Endodermal cell (in vitro differentiated cells): Measurements from ENCODE around the gene PRDM16. TPM values are rescaled to one million over a fixed set of nuclear protein-coding genes. Genes with fewer than 3 reads are reported as not detected.

Source experiments
- DNase-seq: peaks from one replicate; pipeline ENCODE4 v3.0.0-alpha.2; 2017
- H3K27ac ChIP-seq: 2 replicates; pipeline ENCODE4 v1.5.1; 2013; ENCODE audit warnings: mild to moderate bottlenecking, low read depth, low read length, moderate library complexity
- H3K27me3 ChIP-seq: 2 replicates; pipeline ENCODE4 v1.6.1; 2013; ENCODE audit warnings: mild to moderate bottlenecking, low read length, moderate library complexity; ENCODE audit not compliant: insufficient read depth, control insufficient read depth, poor library complexity, severe bottlenecking
- H3K36me3 ChIP-seq: 2 replicates; pipeline ENCODE4 v1.7.0; 2013; ENCODE audit warnings: mild to moderate bottlenecking, low read length, moderate library complexity; ENCODE audit not compliant: control insufficient read depth, insufficient read depth
- H3K4me1 ChIP-seq: one replicate; pipeline ENCODE4 v1.7.0; 2013; ENCODE audit warnings: low read length; ENCODE audit not compliant: control insufficient read depth, insufficient read depth
- H3K4me3 ChIP-seq: 2 replicates; pipeline ENCODE4 v1.5.1; 2013; ENCODE audit warnings: mild to moderate bottlenecking, low read length, moderate library complexity
- H3K9ac ChIP-seq: 2 replicates; pipeline ENCODE4 v1.6.1; 2013; ENCODE audit warnings: mild to moderate bottlenecking, low read length, moderate library complexity; ENCODE audit not compliant: poor library complexity, severe bottlenecking; ENCODE audit errors: extremely low read depth
- H3K9me3 ChIP-seq: 2 replicates; pipeline ENCODE4 v1.6.1; 2013; ENCODE audit warnings: mild to moderate bottlenecking, low read length, moderate library complexity; ENCODE audit not compliant: control insufficient read depth
- H3K27ac Mint-ChIP-seq: 2 replicates; pipeline ENCODE4 v1.8.0; 2020; ENCODE audit warnings: mixed read lengths
- H3K27me3 Mint-ChIP-seq: 2 replicates; pipeline ENCODE4 v1.8.0; 2021; ENCODE audit warnings: mild to moderate bottlenecking, mixed read lengths; ENCODE audit not compliant: insufficient read depth
- H3K36me3 Mint-ChIP-seq: 2 replicates; pipeline ENCODE4 v1.8.0; 2020; ENCODE audit warnings: low read depth, mixed read lengths
- H3K4me1 Mint-ChIP-seq: 2 replicates; pipeline ENCODE4 v1.8.0; 2020; ENCODE audit warnings: mixed read lengths
- H3K4me3 Mint-ChIP-seq: 2 replicates; pipeline ENCODE4 v1.8.0; 2020; ENCODE audit warnings: mild to moderate bottlenecking, moderate library complexity, mixed read lengths
- H3K9me3 Mint-ChIP-seq: 2 replicates; pipeline ENCODE4 v1.8.0; 2020; ENCODE audit warnings: mild to moderate bottlenecking, mixed read lengths
- WGBS, 2 experiments: methylation state at CpG; one replicate each; pipeline versions ENCODE4 v1.1.5 to v1.1.7; 2013; ENCODE audit warnings: missing lambda C conversion rate in 2 of 2, mixed read lengths in 1 of 2; ENCODE audit not compliant: insufficient coverage in 1 of 2, insufficient read length in 1 of 2; 5-methylcytosine and 5-hydroxymethylcytosine counted together
- total RNA-seq, 2 donors: library from RNA; stranded (reverse); fragmentation: NEBNext Ultra II Directional in 1 of 2; extraction: Animal tissue kit (Norgen Biotek cat#: 25700) in 1 of 2; gene quantifications; 2 replicates in 1 of 2; 3 replicates in 1 of 2; pipeline ENCODE4 v1.2.1, GENCODE V29; 2021
- TF ChIP-seq, protein P1 (sequence below): fragments of 200-600 bp; sonication (generic); conservative IDR thresholded peaks from 2 replicates; pipeline ENCODE4 v1.5.0; 2021; ENCODE audit warnings: antibody characterized with exemption, mild to moderate bottlenecking

The PRDM16 gene
- total RNA-seq, 2 donors from 2014 or later: 2.1 to 4.0 TPM

DNA sequence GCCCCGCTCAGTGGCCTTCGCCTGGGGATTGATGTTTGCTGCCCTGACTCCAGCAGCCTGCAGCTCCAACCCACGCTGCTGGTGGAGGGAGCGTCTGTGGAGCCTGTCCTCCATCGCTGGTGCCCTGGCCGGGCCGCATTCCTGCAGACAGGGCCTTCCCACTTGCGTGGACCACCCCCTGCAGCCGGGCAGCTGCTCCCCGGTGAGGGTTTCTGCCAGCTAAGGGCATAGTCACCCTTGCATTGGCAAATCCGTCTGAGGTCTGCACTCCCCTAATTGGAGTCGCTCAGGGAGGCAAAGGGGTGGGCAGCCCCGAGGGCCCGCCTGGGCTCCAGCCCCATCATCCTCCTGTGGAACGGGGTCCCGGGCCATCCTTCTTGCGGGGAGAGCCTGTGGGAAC lies 43.5 kb downstream of the PRDM16 start:
- no peaks in the 10 kb centered on the region for H3K36me3 Mint-ChIP-seq
- no peak overlapping the region for H3K27ac Mint-ChIP-seq
- peaks cover 14% of the 10 kb centered on the region for H3K27me3 Mint-ChIP-seq
- peaks cover 15% of the 10 kb centered on the region for H3K9me3 Mint-ChIP-seq
- no peaks in the 10 kb centered on the region for H3K27me3 ChIP-seq
- 89 to 91% methylated on average over 17 of the region's 17 CpGs for WGBS, 2 experiments
- no peak for DNase-seq
- no peaks in the 10 kb centered on the region for H3K4me1 ChIP-seq
- TF ChIP-seq, protein P1, sequence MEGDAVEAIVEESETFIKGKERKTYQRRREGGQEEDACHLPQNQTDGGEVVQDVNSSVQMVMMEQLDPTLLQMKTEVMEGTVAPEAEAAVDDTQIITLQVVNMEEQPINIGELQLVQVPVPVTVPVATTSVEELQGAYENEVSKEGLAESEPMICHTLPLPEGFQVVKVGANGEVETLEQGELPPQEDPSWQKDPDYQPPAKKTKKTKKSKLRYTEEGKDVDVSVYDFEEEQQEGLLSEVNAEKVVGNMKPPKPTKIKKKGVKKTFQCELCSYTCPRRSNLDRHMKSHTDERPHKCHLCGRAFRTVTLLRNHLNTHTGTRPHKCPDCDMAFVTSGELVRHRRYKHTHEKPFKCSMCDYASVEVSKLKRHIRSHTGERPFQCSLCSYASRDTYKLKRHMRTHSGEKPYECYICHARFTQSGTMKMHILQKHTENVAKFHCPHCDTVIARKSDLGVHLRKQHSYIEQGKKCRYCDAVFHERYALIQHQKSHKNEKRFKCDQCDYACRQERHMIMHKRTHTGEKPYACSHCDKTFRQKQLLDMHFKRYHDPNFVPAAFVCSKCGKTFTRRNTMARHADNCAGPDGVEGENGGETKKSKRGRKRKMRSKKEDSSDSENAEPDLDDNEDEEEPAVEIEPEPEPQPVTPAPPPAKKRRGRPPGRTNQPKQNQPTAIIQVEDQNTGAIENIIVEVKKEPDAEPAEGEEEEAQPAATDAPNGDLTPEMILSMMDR: no peak
- H3K4me3 ChIP-seq: no peak overlapping the region
- H3K4me3 Mint-ChIP-seq: no peak overlapping the region
- no peak overlapping the region for H3K27ac ChIP-seq
- no peaks in the 10 kb centered on the region for H3K4me1 Mint-ChIP-seq
- peaks cover 10% of the 10 kb centered on the region for H3K9me3 ChIP-seq
- H3K36me3 ChIP-seq: no peaks in the 10 kb centered on the region
- H3K9ac ChIP-seq: no peak overlapping the region

DNA sequence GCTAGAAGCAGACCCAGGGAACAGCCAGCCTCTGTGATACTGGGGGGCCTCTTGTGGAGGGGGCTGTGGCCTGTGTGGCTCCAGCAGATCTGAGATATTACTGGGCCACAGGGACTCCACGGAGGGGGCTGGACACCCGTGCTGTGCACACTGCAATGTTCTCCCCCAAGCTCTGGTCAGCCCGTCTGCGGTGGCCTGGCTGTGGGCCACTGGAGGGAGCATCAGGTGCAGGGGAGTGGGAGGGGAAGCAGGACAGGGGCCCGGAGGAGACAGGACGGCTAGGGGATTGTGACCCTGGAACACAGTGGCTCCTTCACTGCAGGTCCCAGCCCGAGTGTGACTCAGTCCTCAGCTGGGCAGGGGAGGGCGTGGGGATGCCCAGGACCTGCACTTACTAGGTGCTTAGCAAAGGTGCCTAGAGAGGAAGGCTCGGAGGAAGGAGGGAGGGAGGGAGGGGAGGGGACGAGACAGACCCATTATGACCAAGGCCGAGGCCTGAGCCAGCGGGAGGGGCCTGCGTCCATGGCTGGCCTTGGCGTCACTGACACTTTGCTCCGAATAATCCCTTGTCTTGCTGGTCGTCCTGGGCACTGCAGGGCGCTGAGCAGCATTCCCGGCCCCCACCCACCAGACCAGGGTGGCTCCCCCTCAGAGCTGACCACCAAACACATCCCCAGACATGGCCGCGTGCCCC lies 44.2 kb downstream of the PRDM16 start:
- TF ChIP-seq, protein P1: no peak
- Mint-ChIP-seq H3K27me3 (peaks cover 10% of the 10 kb centered on the region), H3K9me3 (peaks cover 9% of the 10 kb centered on the region), H3K4me1 (no peaks in the 10 kb centered on the region), H3K36me3 (no peaks in the 10 kb centered on the region), H3K27ac (no peak overlapping the region), H3K4me3 (no peak overlapping the region)
- DNase-seq: no peak
- Histone ChIP-seq H3K9ac (no peak overlapping the region), H3K27me3 (no peaks in the 10 kb centered on the region), H3K36me3 (no peaks in the 10 kb centered on the region), H3K27ac (peak overlapping the region; percentile 24), H3K9me3 (peaks cover 4% of the 10 kb centered on the region), H3K4me3 (no peak overlapping the region), H3K4me1 (no peaks in the 10 kb centered on the region)
- WGBS, 2 experiments: 87% methylated on average over 3 to 20 of the region's 20 CpGs

DNA sequence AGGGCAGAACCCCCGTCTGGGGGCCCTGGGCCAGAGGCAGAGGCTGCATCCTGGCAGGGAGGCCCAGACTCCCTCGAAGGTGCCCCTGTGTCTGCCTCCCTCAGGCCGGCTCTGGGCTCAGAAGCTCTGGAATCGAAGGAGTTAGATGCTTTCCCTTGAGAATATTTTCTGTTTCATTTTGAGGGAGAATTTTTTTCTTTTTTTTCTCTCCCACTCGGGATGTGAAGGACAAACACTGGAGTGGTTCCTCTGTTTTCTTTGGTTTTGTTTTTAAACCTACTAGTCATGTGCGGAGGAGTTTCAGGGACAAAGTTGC lies 44.7 kb downstream of the PRDM16 start:
- Mint-ChIP-seq H3K36me3 (no peaks in the 10 kb centered on the region), H3K4me1 (no peaks in the 10 kb centered on the region), H3K27ac (no peak overlapping the region), H3K4me3 (no peak overlapping the region), H3K9me3 (peaks cover 4% of the 10 kb centered on the region), H3K27me3 (peaks cover 9% of the 10 kb centered on the region)
- Histone ChIP-seq H3K9ac (no peak overlapping the region), H3K36me3 (no peaks in the 10 kb centered on the region), H3K4me1 (no peaks in the 10 kb centered on the region), H3K27me3 (no peaks in the 10 kb centered on the region), H3K27ac (peak overlapping the region; percentile 24), H3K4me3 (no peak overlapping the region), H3K9me3 (no peaks in the 10 kb centered on the region)
- DNase-seq: no peak
- WGBS, 2 experiments: 94 to 96% methylated on average over 3 to 6 of the region's 6 CpGs
- TF ChIP-seq, protein P1: no peak
